ENCODE data around the gene ZNF354C. TPM values are rescaled to one million over a fixed set of nuclear protein-coding genes. Genes with fewer than 3 reads are reported as not detected.
A peak's percentile ranks its signal among the peaks of the same experiment; 100 is the strongest.

The ZNF354C gene
- total RNA-seq, 1 experiment from 2014 or later = not detected

DNA sequence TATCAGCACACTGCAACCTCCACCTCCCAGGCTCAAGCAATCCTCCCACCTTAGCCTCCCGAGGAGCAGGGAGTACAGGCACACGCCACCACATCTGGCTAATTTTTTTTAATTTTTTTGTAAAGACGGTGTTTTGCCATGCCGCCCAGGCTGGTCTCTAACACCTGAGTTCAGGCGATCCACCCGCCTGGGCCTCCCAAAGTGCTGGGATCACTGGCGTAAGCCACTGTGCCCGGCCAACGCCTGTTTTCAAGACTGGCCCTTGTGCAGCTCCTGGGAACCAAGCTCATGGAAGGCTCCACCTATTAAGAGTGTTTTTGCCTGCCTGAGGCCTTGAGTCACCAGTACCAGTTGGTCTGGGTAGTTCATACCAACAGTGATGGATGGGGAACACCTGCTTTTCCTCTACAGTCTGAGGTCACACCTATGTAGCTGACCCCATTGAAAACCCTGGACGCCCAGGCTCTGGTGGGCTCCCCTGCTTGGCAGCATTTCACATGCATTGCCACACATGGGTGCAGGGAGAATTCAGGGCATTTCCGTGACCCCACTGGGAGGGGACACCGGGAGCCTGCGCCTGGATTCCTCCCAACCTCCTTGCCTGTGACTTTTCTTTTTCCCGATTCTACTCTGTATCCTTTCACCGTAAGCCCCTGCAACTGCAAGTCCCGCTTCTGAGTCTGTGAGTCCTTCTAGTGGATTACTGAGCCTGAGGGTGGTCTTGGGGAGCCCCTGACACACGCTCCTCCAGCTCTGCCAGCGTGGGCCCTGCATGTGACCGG lies 63.5 kb downstream of the ZNF354C start:
- Histone ChIP-seq H3K36me3 (ENCODE audit: control insufficient read depth, insufficient read depth, low read length) (no peaks in the 10 kb centered on the region), H3K9me3 (peaks cover 22% of the 10 kb centered on the region), H3K27me3 (replicated peaks; ENCODE audit: control insufficient read depth, insufficient read depth, low read length) (no peaks in the 10 kb centered on the region), H3K4me3 (ENCODE audit: low read depth, low read length) (no peak overlapping the region), H3K4me1 (no peaks in the 10 kb centered on the region)
- ChIA-PET CTCF (no interaction called here), POLR2A (no interaction called here)
- H3K36me3 Mint-ChIP-seq (ENCODE audit: insufficient read depth, unreplicated experiment) = no peaks in the 10 kb centered on the region
- TF ChIP-seq CTCF (IDR thresholded peaks at IDR 0.05; ENCODE audit: insufficient read depth in 1 of 2, low read depth in 1 of 2, low read length in 1 of 2, severe bottlenecking in 1 of 2, unreplicated experiment in 1 of 2) = no peak
- intact Hi-C loops (cut with micrococcal nuclease; ENCODE audit: unreplicated experiment) = no loop called here
- peaks cover 10% of the 10 kb centered on the region for H3K9me3 Mint-ChIP-seq (ENCODE audit: unreplicated experiment)
- no peaks in the 10 kb centered on the region for H3K4me1 Mint-ChIP-seq (ENCODE audit: low read depth, unreplicated experiment)
- peak in 1 of 2 experiments; percentile 12 for DNase-seq
- H3K27me3 Mint-ChIP-seq (ENCODE audit: insufficient read depth, unreplicated experiment) = no peaks in the 10 kb centered on the region
- H3K4me3 Mint-ChIP-seq (ENCODE audit: unreplicated experiment) = no peak overlapping the region
- BruUV-seq (replicated peaks) = no TSS peak
- H3K27ac Mint-ChIP-seq (ENCODE audit: unreplicated experiment) = no peak overlapping the region

- no peaks in the 10 kb centered on the region for H3K4me1 ChIP-seq
- no peak for TF ChIP-seq CTCF (IDR thresholded peaks at IDR 0.05; ENCODE audit: insufficient read depth in 1 of 2, low read depth in 1 of 2, low read length in 1 of 2, severe bottlenecking in 1 of 2, unreplicated experiment in 1 of 2)
- Mint-ChIP-seq H3K27ac (ENCODE audit: unreplicated experiment) (no peak overlapping the region), H3K27me3 (ENCODE audit: insufficient read depth, unreplicated experiment) (no peaks in the 10 kb centered on the region), H3K4me3 (ENCODE audit: unreplicated experiment) (no peak overlapping the region), H3K36me3 (ENCODE audit: insufficient read depth, unreplicated experiment) (no peaks in the 10 kb centered on the region), H3K4me1 (ENCODE audit: low read depth, unreplicated experiment) (no peaks in the 10 kb centered on the region), H3K9me3 (ENCODE audit: unreplicated experiment) (peaks cover 10% of the 10 kb centered on the region)
- DNase-seq = peak in 1 of 2 experiments; percentile 3
- intact Hi-C loops (cut with micrococcal nuclease; ENCODE audit: unreplicated experiment) = no loop called here
- no peaks in the 10 kb centered on the region for H3K27me3 ChIP-seq (replicated peaks; ENCODE audit: control insufficient read depth, insufficient read depth, low read length)
- H3K36me3 ChIP-seq (ENCODE audit: control insufficient read depth, insufficient read depth, low read length) = no peaks in the 10 kb centered on the region
- peaks cover 24% of the 10 kb centered on the region for H3K9me3 ChIP-seq
- ChIA-PET POLR2A (no interaction called here), CTCF (no interaction called here)
- no peak overlapping the region for H3K4me3 ChIP-seq (ENCODE audit: low read depth, low read length)
- no TSS peak for BruUV-seq (replicated peaks)
Measured at GRCh38 chr5:179124273-179124852, 64.2 kb downstream of the ZNF354C start.

GRCh38 chr5:179124853-179125788 lies 64.9 kb downstream of the ZNF354C start:
- peak in 1 of 2 experiments; percentile 22 for DNase-seq
- CTCF ChIA-PET = no interaction called here

More at GRCh38 chr5:179124853-179125788, 64.9 kb downstream of the ZNF354C start:
- H3K4me3 Mint-ChIP-seq (ENCODE audit: unreplicated experiment) = no peak overlapping the region
- no peaks in the 10 kb centered on the region for H3K4me1 Mint-ChIP-seq (ENCODE audit: low read depth, unreplicated experiment)
- POLR2A ChIA-PET = no interaction called here
- intact Hi-C loops (cut with micrococcal nuclease; ENCODE audit: unreplicated experiment) = no loop called here
- BruUV-seq (replicated peaks) = no TSS peak
- H3K9me3 Mint-ChIP-seq (ENCODE audit: unreplicated experiment) = peaks cover 10% of the 10 kb centered on the region
- Histone ChIP-seq H3K4me1 (no peaks in the 10 kb centered on the region), H3K4me3 (ENCODE audit: low read depth, low read length) (no peak overlapping the region), H3K9me3 (peaks cover 24% of the 10 kb centered on the region), H3K27me3 (replicated peaks; ENCODE audit: control insufficient read depth, insufficient read depth, low read length) (no peaks in the 10 kb centered on the region), H3K36me3 (ENCODE audit: control insufficient read depth, insufficient read depth, low read length) (no peaks in the 10 kb centered on the region)
- H3K36me3 Mint-ChIP-seq (ENCODE audit: insufficient read depth, unreplicated experiment) = no peaks in the 10 kb centered on the region
- TF ChIP-seq CTCF (IDR thresholded peaks at IDR 0.05; ENCODE audit: insufficient read depth in 1 of 2, low read depth in 1 of 2, low read length in 1 of 2, severe bottlenecking in 1 of 2, unreplicated experiment in 1 of 2) = no peak
- no peaks in the 10 kb centered on the region for H3K27me3 Mint-ChIP-seq (ENCODE audit: insufficient read depth, unreplicated experiment)
- H3K27ac Mint-ChIP-seq (ENCODE audit: unreplicated experiment) = no peak overlapping the region
